ENCODE measurements around the gene PRKN. TPM values are rescaled to one million over a fixed set of nuclear protein-coding genes. Genes with fewer than 3 reads are reported as not detected.

PRKN gene
- total RNA-seq, 4 donors from 2014 or later: 5.2 to 121 (median 6.9) TPM

GRCh38 chr6:162345051-162345511 is 382.5 kb downstream of the PRKN start:
- DNase-seq: no peak
- Histone ChIP-seq H3K27me3 (no peaks in the 10 kb centered on the region), H3K9me3 (no peaks in the 10 kb centered on the region), H3K36me3 (no peaks in the 10 kb centered on the region), H3K4me1 (no peaks in the 10 kb centered on the region), H3K4me3 (replicated peaks in 1 of 3) (no peak overlapping the region), H3K27ac (no peak overlapping the region)
- WGBS, 2 donors: 73 to 79% methylated on average over 4 of the region's 4 CpGs
- intact Hi-C loops (cut with DNase I): no loop called here
- TF ChIP-seq POLR2A (IDR thresholded peaks at IDR 0.05) (no peak), CTCF (IDR thresholded peaks at IDR 0.05) (no peak)

GRCh38 chr6:162344646-162345010 is 382.9 kb downstream of the PRKN start:
- intact Hi-C loops (cut with DNase I): no loop called here
- TF ChIP-seq POLR2A (IDR thresholded peaks at IDR 0.05) (no peak), CTCF (IDR thresholded peaks at IDR 0.05) (no peak)
- H3K27me3 ChIP-seq: no peaks in the 10 kb centered on the region
- H3K4me1 ChIP-seq: no peaks in the 10 kb centered on the region
- DNase-seq: no peak
- no peaks in the 10 kb centered on the region for H3K9me3 ChIP-seq
- H3K36me3 ChIP-seq: no peaks in the 10 kb centered on the region
- H3K27ac ChIP-seq: no peak overlapping the region
- 66 to 69% methylated on average over 2 of the region's 2 CpGs for WGBS, 2 donors
- H3K4me3 ChIP-seq (replicated peaks in 1 of 3): no peak overlapping the region

GRCh38 chr6:162343936-162344645 is 383.5 kb downstream of the PRKN start:
- H3K9me3 ChIP-seq: no peaks in the 10 kb centered on the region
- intact Hi-C loops (cut with DNase I): no loop called here
- no peak overlapping the region for H3K4me3 ChIP-seq (replicated peaks in 1 of 3)
- H3K4me1 ChIP-seq: no peaks in the 10 kb centered on the region
- no peak for DNase-seq
- 77 to 79% methylated on average over 8 of the region's 8 CpGs for WGBS, 2 donors
- H3K36me3 ChIP-seq: no peaks in the 10 kb centered on the region
- TF ChIP-seq CTCF (IDR thresholded peaks at IDR 0.05) (no peak), POLR2A (IDR thresholded peaks at IDR 0.05) (no peak)
- no peaks in the 10 kb centered on the region for H3K27me3 ChIP-seq
- H3K27ac ChIP-seq: no peak overlapping the region

GRCh38 chr6:162343198-162343935 is 384.2 kb downstream of the PRKN start:
- no peak for DNase-seq
- Histone ChIP-seq H3K27me3 (no peaks in the 10 kb centered on the region), H3K4me1 (no peaks in the 10 kb centered on the region), H3K9me3 (no peaks in the 10 kb centered on the region), H3K27ac (no peak overlapping the region), H3K36me3 (no peaks in the 10 kb centered on the region), H3K4me3 (replicated peaks in 1 of 3) (no peak overlapping the region)
- no peak for TF ChIP-seq POLR2A (IDR thresholded peaks at IDR 0.05)
- TF ChIP-seq CTCF (IDR thresholded peaks at IDR 0.05): no peak
- WGBS, 2 donors: 58 to 62% methylated on average over 3 of the region's 3 CpGs
- intact Hi-C loops (cut with DNase I): no loop called here

- Histone ChIP-seq H3K9me3 (no peaks in the 10 kb centered on the region), H3K4me3 (replicated peaks in 1 of 3) (no peak overlapping the region), H3K27me3 (no peaks in the 10 kb centered on the region), H3K27ac (no peak overlapping the region), H3K4me1 (no peaks in the 10 kb centered on the region), H3K36me3 (no peaks in the 10 kb centered on the region)
- DNase-seq: no peak
- intact Hi-C loops (cut with DNase I): no loop called here
- TF ChIP-seq CTCF (IDR thresholded peaks at IDR 0.05) (no peak), POLR2A (IDR thresholded peaks at IDR 0.05) (no peak)
- WGBS, 2 donors: 74 to 86% methylated on average over 6 of the region's 6 CpGs
These were observed 390.2 kb downstream of the PRKN start for GRCh38 chr6:162337412-162337811.

All from thyroid gland (tissue), 4 donors.